ENCODE data around the gene RNF114. TPM values are rescaled to one million over a fixed set of nuclear protein-coding genes. Genes with fewer than 3 reads are reported as not detected.

The RNF114 gene
- total and polyA plus RNA-seq, 2 donors from 2014 or later = 70.7 to 89.2 TPM

DNA sequence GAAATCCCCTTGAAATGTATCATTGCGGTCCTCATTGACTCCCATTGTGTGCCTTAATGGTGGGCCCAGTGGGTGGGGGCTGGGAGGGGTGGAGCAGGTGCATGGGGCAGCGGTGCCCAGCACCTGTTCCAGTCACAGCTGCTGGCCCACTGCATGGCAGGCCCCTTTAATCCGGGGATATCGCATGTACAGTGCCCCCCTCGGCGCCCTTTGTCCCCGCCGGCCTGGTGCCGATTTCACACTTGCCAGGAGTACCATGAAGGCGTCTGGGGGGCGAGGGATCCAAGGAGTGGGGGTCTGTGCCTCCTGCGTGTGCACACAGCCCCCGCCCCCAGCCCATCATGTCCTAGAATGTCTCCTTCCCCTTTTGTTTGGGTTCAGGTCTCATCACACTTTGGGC, 49.4 kb downstream of the RNF114 start:
- TF ChIP-seq, protein P1, sequence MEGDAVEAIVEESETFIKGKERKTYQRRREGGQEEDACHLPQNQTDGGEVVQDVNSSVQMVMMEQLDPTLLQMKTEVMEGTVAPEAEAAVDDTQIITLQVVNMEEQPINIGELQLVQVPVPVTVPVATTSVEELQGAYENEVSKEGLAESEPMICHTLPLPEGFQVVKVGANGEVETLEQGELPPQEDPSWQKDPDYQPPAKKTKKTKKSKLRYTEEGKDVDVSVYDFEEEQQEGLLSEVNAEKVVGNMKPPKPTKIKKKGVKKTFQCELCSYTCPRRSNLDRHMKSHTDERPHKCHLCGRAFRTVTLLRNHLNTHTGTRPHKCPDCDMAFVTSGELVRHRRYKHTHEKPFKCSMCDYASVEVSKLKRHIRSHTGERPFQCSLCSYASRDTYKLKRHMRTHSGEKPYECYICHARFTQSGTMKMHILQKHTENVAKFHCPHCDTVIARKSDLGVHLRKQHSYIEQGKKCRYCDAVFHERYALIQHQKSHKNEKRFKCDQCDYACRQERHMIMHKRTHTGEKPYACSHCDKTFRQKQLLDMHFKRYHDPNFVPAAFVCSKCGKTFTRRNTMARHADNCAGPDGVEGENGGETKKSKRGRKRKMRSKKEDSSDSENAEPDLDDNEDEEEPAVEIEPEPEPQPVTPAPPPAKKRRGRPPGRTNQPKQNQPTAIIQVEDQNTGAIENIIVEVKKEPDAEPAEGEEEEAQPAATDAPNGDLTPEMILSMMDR (IDR thresholded peaks at IDR 0.05; ENCODE audit: borderline replicate concordance, extremely low read depth, insufficient read depth) = no peak
- peak overlapping the region in 2 of 3 donors; percentile 9 to 63 for H3K4me3 ChIP-seq (ENCODE audit: low read length in 3 of 3)
- H3K9me3 ChIP-seq (ENCODE audit: control insufficient read depth in 2 of 3, insufficient read depth in 1 of 3, low read length in 3 of 3) = no peaks in the 10 kb centered on the region
- no peak for DNase-seq
- H3K27ac ChIP-seq (ENCODE audit: low read depth in 2 of 2, low read length in 2 of 2) = peak overlapping the region; percentile 2 to 4
- H3K9ac ChIP-seq (ENCODE audit: low read length in 3 of 3) = peak overlapping the region in 1 of 3 donors; percentile 11
- peaks cover 0 to 7% (median 0%) of the 10 kb centered on the region in 3 donors for H3K4me1 ChIP-seq (ENCODE audit: control insufficient read depth in 2 of 3, insufficient read depth in 2 of 3, low read depth in 1 of 3, low read length in 3 of 3)
- intact Hi-C loops (cut with DNase I) = no loop called here
- FAIRE-seq = no peak
- no peaks in the 10 kb centered on the region for H3K27me3 ChIP-seq (ENCODE audit: control insufficient read depth, insufficient read depth, low read length)
- no peaks in the 10 kb centered on the region for H3K36me3 ChIP-seq (ENCODE audit: control insufficient read depth in 2 of 3, insufficient read depth in 3 of 3, low read length in 3 of 3)

DNA sequence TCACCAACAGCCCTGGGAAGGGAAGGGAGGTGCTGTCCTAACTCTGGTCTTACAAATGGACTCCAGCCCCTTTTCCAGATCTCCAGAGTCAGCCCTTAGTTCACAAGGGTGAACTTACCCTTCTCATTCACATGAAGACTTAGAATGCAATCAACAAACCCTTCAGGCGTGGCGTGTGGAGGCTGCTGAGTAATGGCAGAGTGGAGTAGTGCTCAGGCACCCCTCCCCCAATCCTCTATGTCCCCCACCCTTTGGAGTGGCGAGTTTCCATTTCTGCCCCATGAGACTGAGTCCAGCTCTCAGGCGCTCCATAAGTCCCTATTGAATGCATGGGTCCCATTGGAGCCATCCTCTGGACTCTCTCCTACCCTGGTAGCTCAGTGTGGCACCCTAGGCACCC, 49.9 kb downstream of the RNF114 start:
- H3K9ac ChIP-seq (ENCODE audit: low read length in 3 of 3) = no peak overlapping the region
- DNase-seq = peak in 1 of 5 donors; percentile 27
- FAIRE-seq = no peak
- no peaks in the 10 kb centered on the region for H3K36me3 ChIP-seq (ENCODE audit: control insufficient read depth in 2 of 3, insufficient read depth in 3 of 3, low read length in 3 of 3)
- intact Hi-C loops (cut with DNase I) = no loop called here
- peak overlapping the region in 2 of 3 donors; percentile 9 to 23 for H3K4me3 ChIP-seq (ENCODE audit: low read length in 3 of 3)
- H3K9me3 ChIP-seq (ENCODE audit: control insufficient read depth in 2 of 3, insufficient read depth in 1 of 3, low read length in 3 of 3) = no peaks in the 10 kb centered on the region
- peaks cover 0 to 7% (median 0%) of the 10 kb centered on the region in 3 donors for H3K4me1 ChIP-seq (ENCODE audit: control insufficient read depth in 2 of 3, insufficient read depth in 2 of 3, low read depth in 1 of 3, low read length in 3 of 3)
- H3K27ac ChIP-seq (ENCODE audit: low read depth in 2 of 2, low read length in 2 of 2) = peak overlapping the region; percentile 2 to 4
- no peaks in the 10 kb centered on the region for H3K27me3 ChIP-seq (ENCODE audit: control insufficient read depth, insufficient read depth, low read length)
- TF ChIP-seq, protein P1 (IDR thresholded peaks at IDR 0.05; ENCODE audit: borderline replicate concordance, extremely low read depth, insufficient read depth) = no peak

DNA sequence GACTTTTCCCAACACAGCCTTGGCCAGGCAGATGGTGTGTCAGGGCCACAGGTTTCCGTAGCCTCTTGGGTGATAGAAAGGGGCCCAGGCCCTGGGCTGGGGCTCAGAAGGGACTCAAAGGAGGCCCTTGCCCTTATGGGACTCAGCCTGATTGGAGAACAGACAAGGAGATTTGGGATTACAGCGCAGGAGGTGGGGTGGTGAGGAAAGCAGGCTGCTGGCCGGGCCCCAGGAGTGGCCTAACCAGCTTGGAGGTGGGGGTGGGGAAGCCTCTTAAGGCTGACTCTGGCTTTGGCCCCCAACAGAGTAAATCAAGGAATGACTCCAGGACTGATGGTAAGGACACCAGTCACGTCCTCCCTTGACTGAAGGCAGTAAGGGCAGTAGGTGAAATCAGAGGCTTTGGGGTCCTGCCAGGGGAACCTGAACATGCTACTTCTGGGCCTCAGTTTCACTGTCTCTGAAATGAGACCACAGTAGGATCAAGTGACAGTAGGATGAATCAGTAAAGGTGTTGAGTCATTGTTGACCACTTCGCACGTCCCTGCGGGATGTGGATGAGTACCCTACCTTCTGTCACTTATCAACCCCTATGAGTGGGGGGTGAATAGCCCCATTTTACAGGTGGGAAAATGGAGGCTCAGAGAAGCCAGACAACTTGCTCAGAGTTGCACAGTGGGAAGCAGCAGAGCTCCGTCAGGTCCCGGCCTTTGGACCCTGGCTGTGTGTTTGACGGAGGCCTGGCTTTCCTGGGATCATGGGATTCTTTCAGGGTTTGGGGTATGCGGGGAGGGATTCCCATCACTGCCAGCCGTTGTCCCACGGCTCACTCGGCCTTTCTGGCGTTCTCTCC, 51.0 kb downstream of the RNF114 start:
- intact Hi-C loops (cut with DNase I) = no loop called here
- H3K36me3 ChIP-seq (ENCODE audit: control insufficient read depth in 2 of 3, insufficient read depth in 3 of 3, low read length in 3 of 3) = no peaks in the 10 kb centered on the region
- no peak overlapping the region for H3K9ac ChIP-seq (ENCODE audit: low read length in 3 of 3)
- no peaks in the 10 kb centered on the region for H3K27me3 ChIP-seq (ENCODE audit: control insufficient read depth, insufficient read depth, low read length)
- DNase-seq = no peak
- FAIRE-seq = no peak
- H3K4me1 ChIP-seq (ENCODE audit: control insufficient read depth in 2 of 3, insufficient read depth in 2 of 3, low read depth in 1 of 3, low read length in 3 of 3) = peaks cover 0 to 4% (median 0%) of the 10 kb centered on the region in 3 donors
- H3K9me3 ChIP-seq (ENCODE audit: control insufficient read depth in 2 of 3, insufficient read depth in 1 of 3, low read length in 3 of 3) = no peaks in the 10 kb centered on the region
- no peak overlapping the region for H3K4me3 ChIP-seq (ENCODE audit: low read length in 3 of 3)
- peak overlapping the region in 1 of 2 donors; percentile 48 for H3K27ac ChIP-seq (ENCODE audit: low read depth in 2 of 2, low read length in 2 of 2)
- TF ChIP-seq, protein P1 (IDR thresholded peaks at IDR 0.05; ENCODE audit: borderline replicate concordance, extremely low read depth, insufficient read depth) = no peak
